Central memory CD8-positive, alpha-beta T cell (primary cell): ENCODE measurements around the gene ECM1.
A peak's percentile ranks its signal among the peaks of the same experiment; 100 is the strongest.

ENCODE experiments used
- ATAC-seq: fragments of 150-1000 bp; cut with Tn5 transposase; replicated peaks from 2 replicates; pipeline ENCODE4 v1.10.0; 2022; ENCODE audit warnings: mild to moderate bottlenecking, moderate FRiP score, moderate number of reproducible peaks; ENCODE audit not compliant: poor library complexity, severe bottlenecking; ENCODE audit errors: extremely low read depth
- DNase-seq, 2 donors: peaks; one replicate each; pipeline ENCODE4 v3.0.0; 2021; ENCODE audit warnings: low spot score in 2 of 2
- H3K27ac Mint-ChIP-seq: one replicate; pipeline ENCODE4 v1.8.0; 2022; ENCODE audit warnings: low read depth, mild to moderate bottlenecking, moderate library complexity, mixed read lengths
- H3K27me3 Mint-ChIP-seq: one replicate; pipeline ENCODE4 v1.8.0; 2022; ENCODE audit warnings: mixed read lengths
- H3K36me3 Mint-ChIP-seq: one replicate; pipeline ENCODE4 v1.8.0; 2022; ENCODE audit warnings: mild to moderate bottlenecking, moderate library complexity, mixed read lengths; ENCODE audit not compliant: insufficient read depth
- H3K4me1 Mint-ChIP-seq: one replicate; pipeline ENCODE4 v1.8.0; 2022; ENCODE audit warnings: mixed read lengths
- H3K4me3 Mint-ChIP-seq: one replicate; pipeline ENCODE4 v1.8.0; 2022; ENCODE audit warnings: mild to moderate bottlenecking, moderate library complexity, mixed read lengths
- H3K9me3 Mint-ChIP-seq: one replicate; pipeline ENCODE4 v1.8.0; 2022; ENCODE audit warnings: mixed read lengths

Gene ECM1

GRCh38 chr1:150515328-150516049, 7.6 kb downstream of the ECM1 start, which contains the start of gene FALEC:
TSS of gene FALEC (plus strand) at chr1:150515752.
- Mint-ChIP-seq H3K4me1 (peaks cover 13% of the 10 kb centered on the region), H3K4me3 (peak within 1 kb of the TSS; percentile 79), H3K36me3 (no peaks in the 10 kb centered on the region), H3K27ac (peak within 1 kb of the TSS; percentile 91), H3K27me3 (no peaks in the 10 kb centered on the region), H3K9me3 (no peaks in the 10 kb centered on the region)
- ATAC-seq (peak; percentile 98), DNase-seq (peak; percentile 74 to 77)

DNA sequence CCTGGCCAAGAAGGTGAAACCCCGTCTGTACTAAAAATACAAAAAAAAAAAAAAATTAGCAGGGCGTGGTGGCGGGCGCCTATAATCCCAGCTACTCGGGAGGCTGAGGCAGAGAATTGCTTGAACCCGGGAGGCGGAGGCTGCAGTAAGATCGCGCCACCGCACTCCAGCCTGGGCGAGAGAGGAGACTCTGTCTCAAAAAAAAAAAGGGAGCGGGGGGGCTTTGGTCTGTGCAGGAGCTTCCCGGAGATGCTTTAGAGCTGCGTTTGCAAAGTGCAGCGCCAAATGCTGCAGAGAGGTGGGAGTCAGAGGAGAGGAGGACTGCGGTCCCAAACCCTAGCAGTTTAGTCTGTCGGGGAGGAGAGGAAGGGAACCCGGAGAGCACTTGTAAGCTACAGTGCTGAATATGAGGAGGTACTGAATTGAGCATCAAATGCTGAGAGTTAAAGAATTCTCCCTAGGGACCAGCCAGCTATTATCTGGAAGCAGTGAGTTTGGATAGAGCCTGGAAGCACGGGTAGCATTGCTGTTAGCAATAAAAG, 8.2 kb downstream of the ECM1 start:
- Mint-ChIP-seq H3K4me1 (peaks cover 8% of the 10 kb centered on the region), H3K9me3 (no peaks in the 10 kb centered on the region), H3K4me3 (peak overlapping the region; percentile 79), H3K36me3 (no peaks in the 10 kb centered on the region), H3K27me3 (no peaks in the 10 kb centered on the region), H3K27ac (peak overlapping the region; percentile 91)
- DNase-seq (no peak), ATAC-seq (peak; percentile 19)

DNA sequence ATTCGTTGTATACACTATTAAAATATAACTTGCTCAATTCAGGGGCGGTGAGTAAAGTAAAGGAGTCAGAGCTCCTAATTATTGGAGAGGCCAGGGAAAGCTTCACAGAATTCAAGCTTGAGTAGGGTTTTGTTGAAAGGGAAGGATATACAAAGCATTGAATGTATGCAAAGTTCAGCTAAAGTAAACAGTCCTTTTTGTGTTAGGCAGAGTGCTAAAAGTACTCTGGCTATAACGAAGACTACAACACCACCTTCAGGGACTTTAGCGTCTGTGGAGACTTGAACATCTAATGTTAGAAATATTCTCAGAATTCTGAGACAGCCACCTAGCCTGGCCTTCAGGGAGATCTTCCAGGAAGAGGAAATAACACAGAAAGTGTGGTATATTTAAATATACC, 8.7 kb downstream of the ECM1 start:
- H3K4me3 Mint-ChIP-seq, result peak overlapping the region; percentile 79
- no peaks in the 10 kb centered on the region for H3K36me3 Mint-ChIP-seq
- peak overlapping the region; percentile 91 for H3K27ac Mint-ChIP-seq

DNA sequence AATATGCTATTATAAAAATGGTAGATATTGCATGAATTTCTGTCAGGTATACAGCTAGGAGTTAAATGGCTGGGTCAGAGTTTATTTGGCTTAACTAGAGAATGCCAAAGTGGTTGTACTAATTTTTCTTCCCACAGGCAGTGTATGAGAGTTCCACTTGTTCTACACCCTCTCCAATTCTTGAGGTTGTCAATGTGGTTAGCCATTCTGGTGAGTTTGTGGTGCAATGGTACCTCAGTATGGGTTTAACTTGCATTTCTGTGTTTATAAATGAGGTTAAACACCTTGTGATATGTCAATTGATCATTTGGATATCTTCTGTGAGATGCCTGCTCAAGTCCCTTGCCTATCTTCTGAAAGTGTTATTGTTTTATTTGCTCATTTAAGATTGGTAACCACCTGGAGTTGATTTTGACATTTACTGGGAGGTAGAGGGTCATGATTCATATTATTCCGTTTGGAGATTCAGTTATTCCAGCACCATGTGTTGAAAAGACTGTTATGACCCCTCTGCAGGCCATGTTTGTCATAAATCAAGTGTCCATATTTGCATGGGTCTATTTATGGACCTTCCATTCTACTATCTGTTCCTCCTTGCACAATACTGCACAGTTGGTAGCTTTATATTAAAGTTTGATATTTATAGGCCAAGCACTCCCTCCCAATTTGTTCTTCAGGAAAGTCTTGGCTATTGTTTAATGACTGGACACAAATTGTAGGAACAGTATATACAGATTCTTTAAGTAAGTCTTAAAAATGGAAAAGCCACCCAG, 13.5 kb downstream of the ECM1 start:
- Mint-ChIP-seq H3K4me3 (no peak overlapping the region), H3K27ac (no peak overlapping the region)

More for the DNA sequence above, 8.7 kb downstream of the ECM1 start:
- Mint-ChIP-seq H3K4me1 (peaks cover 8% of the 10 kb centered on the region), H3K27me3 (no peaks in the 10 kb centered on the region), H3K9me3 (no peaks in the 10 kb centered on the region)
- ATAC-seq (no peak), DNase-seq (no peak)

GRCh38 chr1:150525348-150525747, 17.4 kb downstream of the ECM1 start:
- H3K4me3 Mint-ChIP-seq, result no peak overlapping the region
- ATAC-seq, result no peak
- H3K9me3 Mint-ChIP-seq, result no peaks in the 10 kb centered on the region
- H3K27me3 Mint-ChIP-seq, result no peaks in the 10 kb centered on the region
- H3K4me1 Mint-ChIP-seq, result no peaks in the 10 kb centered on the region
- H3K36me3 Mint-ChIP-seq, result no peaks in the 10 kb centered on the region
- no peak overlapping the region for H3K27ac Mint-ChIP-seq
- no peak for DNase-seq

More for the DNA sequence above, 13.5 kb downstream of the ECM1 start:
- H3K4me1 Mint-ChIP-seq, result peaks cover 3% of the 10 kb centered on the region
- ATAC-seq (no peak), DNase-seq (no peak)
- no peaks in the 10 kb centered on the region for H3K9me3 Mint-ChIP-seq
- H3K27me3 Mint-ChIP-seq, result no peaks in the 10 kb centered on the region
- H3K36me3 Mint-ChIP-seq, result no peaks in the 10 kb centered on the region

GRCh38 chr1:150528196-150528595, 20.3 kb downstream of the ECM1 start:
- Mint-ChIP-seq H3K27ac (no peak overlapping the region), H3K4me3 (no peak overlapping the region), H3K27me3 (no peaks in the 10 kb centered on the region), H3K4me1 (peaks cover 6% of the 10 kb centered on the region), H3K9me3 (no peaks in the 10 kb centered on the region), H3K36me3 (no peaks in the 10 kb centered on the region)
- no peak for ATAC-seq
- DNase-seq, result no peak

GRCh38 chr1:150529017-150529416, 21.1 kb downstream of the ECM1 start:
- Mint-ChIP-seq H3K36me3 (no peaks in the 10 kb centered on the region), H3K4me3 (no peak overlapping the region), H3K27ac (no peak overlapping the region), H3K9me3 (no peaks in the 10 kb centered on the region), H3K27me3 (no peaks in the 10 kb centered on the region), H3K4me1 (peaks cover 6% of the 10 kb centered on the region)
- DNase-seq, result no peak
- ATAC-seq, result no peak

GRCh38 chr1:150530491-150531159, 22.7 kb downstream of the ECM1 start:
- Mint-ChIP-seq H3K27ac (no peak overlapping the region), H3K36me3 (no peaks in the 10 kb centered on the region), H3K4me1 (peaks cover 6% of the 10 kb centered on the region), H3K27me3 (no peaks in the 10 kb centered on the region), H3K4me3 (no peak overlapping the region), H3K9me3 (no peaks in the 10 kb centered on the region)
- no peak for ATAC-seq
- no peak for DNase-seq

DNA sequence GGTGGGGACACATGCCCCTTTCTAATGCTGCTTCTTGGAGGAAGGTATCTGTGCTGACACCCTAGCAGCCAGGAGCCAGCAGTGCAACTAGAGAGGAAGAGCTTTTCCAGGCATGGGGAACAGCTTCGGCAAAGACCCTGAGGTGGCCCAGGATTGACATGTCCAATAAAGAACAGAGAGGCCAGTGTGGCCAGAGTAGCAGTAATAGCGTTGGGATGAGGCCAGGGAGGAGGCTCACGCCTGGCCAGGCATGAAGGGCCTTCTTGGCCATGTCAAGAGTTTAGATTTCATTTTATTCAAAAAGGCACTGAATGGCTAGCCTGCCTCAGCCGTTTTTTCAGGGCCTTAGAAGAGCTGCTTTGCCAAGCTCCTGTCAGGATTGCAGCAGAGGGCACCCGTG, 25.0 kb downstream of the ECM1 start:
- no peaks in the 10 kb centered on the region for H3K9me3 Mint-ChIP-seq
- DNase-seq (no peak), ATAC-seq (no peak)
- H3K27ac Mint-ChIP-seq, result no peak overlapping the region
- no peaks in the 10 kb centered on the region for H3K27me3 Mint-ChIP-seq
- no peak overlapping the region for H3K4me3 Mint-ChIP-seq
- H3K36me3 Mint-ChIP-seq, result no peaks in the 10 kb centered on the region
- peaks cover 6% of the 10 kb centered on the region for H3K4me1 Mint-ChIP-seq

GRCh38 chr1:150534002-150534401, 26.1 kb downstream of the ECM1 start:
- no peaks in the 10 kb centered on the region for H3K36me3 Mint-ChIP-seq
- peaks cover 6% of the 10 kb centered on the region for H3K4me1 Mint-ChIP-seq
- peaks cover 7% of the 10 kb centered on the region for H3K27me3 Mint-ChIP-seq
- no peaks in the 10 kb centered on the region for H3K9me3 Mint-ChIP-seq
- ATAC-seq (no peak), DNase-seq (no peak)
- no peak overlapping the region for H3K27ac Mint-ChIP-seq
- no peak overlapping the region for H3K4me3 Mint-ChIP-seq

DNA sequence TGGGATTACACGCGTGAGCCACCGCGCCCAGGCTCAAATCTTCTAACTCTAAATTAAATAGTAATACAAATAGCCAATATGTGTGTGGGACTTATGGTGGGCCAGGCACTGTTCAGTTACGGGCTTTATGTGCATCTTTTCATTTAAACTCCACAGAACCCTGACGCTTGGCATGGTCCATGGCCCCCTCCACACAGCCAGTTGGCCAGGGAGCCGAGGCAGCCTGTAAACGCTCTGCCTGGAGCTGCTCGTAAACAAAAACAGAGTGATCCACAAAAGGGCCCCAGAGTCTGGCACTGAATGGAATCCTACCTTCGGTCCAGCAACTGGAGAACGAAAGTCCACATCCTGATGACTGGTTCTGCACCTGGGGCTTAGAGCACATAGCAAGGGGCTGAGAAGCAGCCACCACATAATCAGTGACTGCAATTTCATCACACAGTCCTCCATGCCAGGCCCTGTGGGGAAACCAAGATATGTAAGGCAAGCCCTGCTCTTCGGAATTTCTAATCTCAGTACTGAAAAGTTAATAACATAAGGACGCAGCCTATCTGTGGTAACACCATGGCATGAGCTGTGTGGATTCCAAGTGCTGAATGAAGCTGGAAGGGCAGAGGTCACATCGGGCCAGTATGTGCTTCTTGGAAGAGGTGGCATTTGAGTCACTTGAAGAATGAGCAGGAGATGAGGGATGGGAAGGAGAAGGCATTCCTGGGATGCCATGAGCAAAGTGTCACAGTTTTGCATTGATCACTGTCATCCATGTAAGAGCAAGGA, 27.8 kb downstream of the ECM1 start:
- no peak for ATAC-seq

More for the DNA sequence above, 27.8 kb downstream of the ECM1 start:
- Mint-ChIP-seq H3K4me1 (peaks cover 6% of the 10 kb centered on the region), H3K36me3 (no peaks in the 10 kb centered on the region), H3K27me3 (peaks cover 14% of the 10 kb centered on the region), H3K27ac (no peak overlapping the region), H3K4me3 (no peak overlapping the region), H3K9me3 (no peaks in the 10 kb centered on the region)
- no peak for DNase-seq
